ENCODE measurements around the gene UBLCP1. TPM values are rescaled to one million over a fixed set of nuclear protein-coding genes. Genes with fewer than 3 reads are reported as not detected.

The UBLCP1 gene
- total and polyA plus RNA-seq, 2 of the 13 experiments (the other 11 are each of a cell fraction or from before 2014, with no cell fraction given): 6.5 to 12.6 TPM

DNA sequence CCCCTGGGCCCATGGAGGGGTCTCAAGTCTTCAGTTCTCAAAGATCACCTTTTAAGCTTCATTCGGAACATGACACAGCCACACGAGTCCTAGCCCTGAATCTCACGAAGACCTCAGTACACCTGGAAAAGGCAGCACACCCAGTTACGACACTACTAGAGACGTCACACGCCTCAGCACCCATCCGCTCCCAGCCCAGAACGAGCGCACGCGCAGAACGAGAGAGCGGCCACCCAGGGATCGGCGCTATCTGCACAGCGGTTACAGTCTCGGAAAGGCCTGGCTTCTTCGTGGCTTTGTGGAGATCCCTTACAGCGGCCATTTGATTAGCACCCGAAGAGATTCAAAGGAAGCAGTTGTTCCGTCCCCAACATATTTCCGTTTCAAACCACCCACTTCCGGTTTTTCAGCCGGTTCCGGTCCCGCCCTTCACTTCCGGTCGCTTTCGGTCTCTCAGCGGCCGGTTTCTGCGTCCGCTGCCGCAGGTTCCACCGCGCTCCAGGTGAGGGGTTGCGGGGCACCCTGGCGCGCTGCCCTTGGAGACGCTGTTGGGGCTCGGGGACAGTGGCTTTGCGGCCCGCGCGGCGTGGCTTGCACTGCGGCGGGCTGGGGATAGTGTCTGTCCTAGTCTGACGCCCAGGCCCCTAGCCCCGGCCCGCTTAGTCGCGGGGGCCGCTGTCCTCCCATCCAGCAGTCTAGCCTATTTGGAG is at the start of gene UBLCP1 (continued):
- TF ChIP-seq TBP (CRISPR knock-in tag; IDR thresholded peaks at IDR 0.05) (no peak), ZFP62 (CRISPR knock-in tag; IDR thresholded peaks at IDR 0.05) (no peak), ZNF589 (CRISPR knock-in tag; conservative IDR thresholded peaks at IDR 0.05) (0 out of 2 replicates have a peak, but pooled peaks have one; percentile 78), RFX5 (IDR thresholded peaks at IDR 0.05; ENCODE audit: low read depth, low read length) (no peak), SP2 (CRISPR knock-in tag; IDR thresholded peaks at IDR 0.05) (peak; percentile 82), HHEX (CRISPR knock-in tag; IDR thresholded peaks at IDR 0.05) (no peak), IKZF1 (IDR thresholded peaks at IDR 0.05) (no peak), RXRB (CRISPR knock-in tag; IDR thresholded peaks at IDR 0.05; ENCODE audit: borderline replicate concordance) (peak; percentile 20; the same call in 1 of the 2 replicates), ZNF484 (CRISPR knock-in tag; IDR thresholded peaks at IDR 0.05; ENCODE audit: borderline replicate concordance, low read depth) (0 out of 2 replicates have a peak, but pooled peaks have one; percentile 39)
- TF ChIP-seq, protein P1, sequence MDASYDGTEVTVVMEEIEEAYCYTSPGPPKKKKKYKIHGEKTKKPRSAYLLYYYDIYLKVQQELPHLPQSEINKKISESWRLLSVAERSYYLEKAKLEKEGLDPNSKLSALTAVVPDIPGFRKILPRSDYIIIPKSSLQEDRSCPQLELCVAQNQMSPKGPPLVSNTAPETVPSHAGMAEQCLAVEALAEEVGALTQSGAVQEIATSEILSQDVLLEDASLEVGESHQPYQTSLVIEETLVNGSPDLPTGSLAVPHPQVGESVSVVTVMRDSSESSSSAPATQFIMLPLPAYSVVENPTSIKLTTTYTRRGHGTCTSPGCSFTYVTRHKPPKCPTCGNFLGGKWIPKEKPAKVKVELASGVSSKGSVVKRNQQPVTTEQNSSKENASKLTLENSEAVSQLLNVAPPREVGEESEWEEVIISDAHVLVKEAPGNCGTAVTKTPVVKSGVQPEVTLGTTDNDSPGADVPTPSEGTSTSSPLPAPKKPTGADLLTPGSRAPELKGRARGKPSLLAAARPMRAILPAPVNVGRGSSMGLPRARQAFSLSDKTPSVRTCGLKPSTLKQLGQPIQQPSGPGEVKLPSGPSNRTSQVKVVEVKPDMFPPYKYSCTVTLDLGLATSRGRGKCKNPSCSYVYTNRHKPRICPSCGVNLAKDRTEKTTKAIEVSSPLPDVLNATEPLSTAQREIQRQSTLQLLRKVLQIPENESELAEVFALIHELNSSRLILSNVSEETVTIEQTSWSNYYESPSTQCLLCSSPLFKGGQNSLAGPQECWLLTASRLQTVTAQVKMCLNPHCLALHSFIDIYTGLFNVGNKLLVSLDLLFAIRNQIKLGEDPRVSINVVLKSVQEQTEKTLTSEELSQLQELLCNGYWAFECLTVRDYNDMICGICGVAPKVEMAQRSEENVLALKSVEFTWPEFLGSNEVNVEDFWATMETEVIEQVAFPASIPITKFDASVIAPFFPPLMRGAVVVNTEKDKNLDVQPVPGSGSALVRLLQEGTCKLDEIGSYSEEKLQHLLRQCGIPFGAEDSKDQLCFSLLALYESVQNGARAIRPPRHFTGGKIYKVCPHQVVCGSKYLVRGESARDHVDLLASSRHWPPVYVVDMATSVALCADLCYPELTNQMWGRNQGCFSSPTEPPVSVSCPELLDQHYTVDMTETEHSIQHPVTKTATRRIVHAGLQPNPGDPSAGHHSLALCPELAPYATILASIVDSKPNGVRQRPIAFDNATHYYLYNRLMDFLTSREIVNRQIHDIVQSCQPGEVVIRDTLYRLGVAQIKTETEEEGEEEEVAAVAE (CRISPR knock-in tag; IDR thresholded peaks at IDR 0.05; ENCODE audit: borderline replicate concordance): 0 out of 2 replicates have a peak, but pooled peaks have one; percentile 51
- TF ChIP-seq, protein P2, sequence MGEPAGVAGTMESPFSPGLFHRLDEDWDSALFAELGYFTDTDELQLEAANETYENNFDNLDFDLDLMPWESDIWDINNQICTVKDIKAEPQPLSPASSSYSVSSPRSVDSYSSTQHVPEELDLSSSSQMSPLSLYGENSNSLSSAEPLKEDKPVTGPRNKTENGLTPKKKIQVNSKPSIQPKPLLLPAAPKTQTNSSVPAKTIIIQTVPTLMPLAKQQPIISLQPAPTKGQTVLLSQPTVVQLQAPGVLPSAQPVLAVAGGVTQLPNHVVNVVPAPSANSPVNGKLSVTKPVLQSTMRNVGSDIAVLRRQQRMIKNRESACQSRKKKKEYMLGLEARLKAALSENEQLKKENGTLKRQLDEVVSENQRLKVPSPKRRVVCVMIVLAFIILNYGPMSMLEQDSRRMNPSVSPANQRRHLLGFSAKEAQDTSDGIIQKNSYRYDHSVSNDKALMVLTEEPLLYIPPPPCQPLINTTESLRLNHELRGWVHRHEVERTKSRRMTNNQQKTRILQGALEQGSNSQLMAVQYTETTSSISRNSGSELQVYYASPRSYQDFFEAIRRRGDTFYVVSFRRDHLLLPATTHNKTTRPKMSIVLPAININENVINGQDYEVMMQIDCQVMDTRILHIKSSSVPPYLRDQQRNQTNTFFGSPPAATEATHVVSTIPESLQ (CRISPR knock-in tag; conservative IDR thresholded peaks at IDR 0.05): no peak
- TF ChIP-seq, protein P3, sequence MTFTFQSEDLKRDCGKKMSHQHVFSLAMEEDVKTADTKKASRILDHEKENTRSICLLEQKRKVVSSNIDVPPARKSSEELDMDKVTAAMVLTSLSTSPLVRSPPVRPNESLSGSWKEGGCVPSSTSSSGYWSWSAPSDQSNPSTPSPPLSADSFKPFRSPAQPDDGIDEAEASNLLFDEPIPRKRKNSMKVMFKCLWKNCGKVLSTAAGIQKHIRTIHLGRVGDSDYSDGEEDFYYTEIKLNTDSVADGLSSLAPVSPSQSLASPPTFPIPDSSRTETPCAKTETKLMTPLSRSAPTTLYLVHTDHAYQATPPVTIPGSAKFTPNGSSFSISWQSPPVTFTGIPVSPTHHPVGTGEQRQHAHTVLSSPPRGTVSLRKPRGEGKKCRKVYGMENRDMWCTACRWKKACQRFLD (CRISPR knock-in tag; IDR thresholded peaks at IDR 0.05; ENCODE audit: borderline replicate concordance): no peak
- TF ChIP-seq, protein P4, sequence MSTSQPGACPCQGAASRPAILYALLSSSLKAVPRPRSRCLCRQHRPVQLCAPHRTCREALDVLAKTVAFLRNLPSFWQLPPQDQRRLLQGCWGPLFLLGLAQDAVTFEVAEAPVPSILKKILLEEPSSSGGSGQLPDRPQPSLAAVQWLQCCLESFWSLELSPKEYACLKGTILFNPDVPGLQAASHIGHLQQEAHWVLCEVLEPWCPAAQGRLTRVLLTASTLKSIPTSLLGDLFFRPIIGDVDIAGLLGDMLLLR (CRISPR knock-in tag; IDR thresholded peaks at IDR 0.05): peak; percentile 68; the same call in 1 of the 2 replicates
- TF ChIP-seq, protein P5, sequence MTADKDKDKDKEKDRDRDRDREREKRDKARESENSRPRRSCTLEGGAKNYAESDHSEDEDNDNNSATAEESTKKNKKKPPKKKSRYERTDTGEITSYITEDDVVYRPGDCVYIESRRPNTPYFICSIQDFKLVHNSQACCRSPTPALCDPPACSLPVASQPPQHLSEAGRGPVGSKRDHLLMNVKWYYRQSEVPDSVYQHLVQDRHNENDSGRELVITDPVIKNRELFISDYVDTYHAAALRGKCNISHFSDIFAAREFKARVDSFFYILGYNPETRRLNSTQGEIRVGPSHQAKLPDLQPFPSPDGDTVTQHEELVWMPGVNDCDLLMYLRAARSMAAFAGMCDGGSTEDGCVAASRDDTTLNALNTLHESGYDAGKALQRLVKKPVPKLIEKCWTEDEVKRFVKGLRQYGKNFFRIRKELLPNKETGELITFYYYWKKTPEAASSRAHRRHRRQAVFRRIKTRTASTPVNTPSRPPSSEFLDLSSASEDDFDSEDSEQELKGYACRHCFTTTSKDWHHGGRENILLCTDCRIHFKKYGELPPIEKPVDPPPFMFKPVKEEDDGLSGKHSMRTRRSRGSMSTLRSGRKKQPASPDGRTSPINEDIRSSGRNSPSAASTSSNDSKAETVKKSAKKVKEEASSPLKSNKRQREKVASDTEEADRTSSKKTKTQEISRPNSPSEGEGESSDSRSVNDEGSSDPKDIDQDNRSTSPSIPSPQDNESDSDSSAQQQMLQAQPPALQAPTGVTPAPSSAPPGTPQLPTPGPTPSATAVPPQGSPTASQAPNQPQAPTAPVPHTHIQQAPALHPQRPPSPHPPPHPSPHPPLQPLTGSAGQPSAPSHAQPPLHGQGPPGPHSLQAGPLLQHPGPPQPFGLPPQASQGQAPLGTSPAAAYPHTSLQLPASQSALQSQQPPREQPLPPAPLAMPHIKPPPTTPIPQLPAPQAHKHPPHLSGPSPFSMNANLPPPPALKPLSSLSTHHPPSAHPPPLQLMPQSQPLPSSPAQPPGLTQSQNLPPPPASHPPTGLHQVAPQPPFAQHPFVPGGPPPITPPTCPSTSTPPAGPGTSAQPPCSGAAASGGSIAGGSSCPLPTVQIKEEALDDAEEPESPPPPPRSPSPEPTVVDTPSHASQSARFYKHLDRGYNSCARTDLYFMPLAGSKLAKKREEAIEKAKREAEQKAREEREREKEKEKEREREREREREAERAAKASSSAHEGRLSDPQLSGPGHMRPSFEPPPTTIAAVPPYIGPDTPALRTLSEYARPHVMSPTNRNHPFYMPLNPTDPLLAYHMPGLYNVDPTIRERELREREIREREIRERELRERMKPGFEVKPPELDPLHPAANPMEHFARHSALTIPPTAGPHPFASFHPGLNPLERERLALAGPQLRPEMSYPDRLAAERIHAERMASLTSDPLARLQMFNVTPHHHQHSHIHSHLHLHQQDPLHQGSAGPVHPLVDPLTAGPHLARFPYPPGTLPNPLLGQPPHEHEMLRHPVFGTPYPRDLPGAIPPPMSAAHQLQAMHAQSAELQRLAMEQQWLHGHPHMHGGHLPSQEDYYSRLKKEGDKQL (CRISPR knock-in tag; IDR thresholded peaks at IDR 0.05; ENCODE audit: low read depth): no peak
